Pons (tissue), 1 donor: ENCODE results near the gene CDHR2.

Experiments
- DNase-seq: peaks from one replicate; pipeline ENCODE4 v3.0.0-alpha.2; 2016; ENCODE audit warnings: low spot score

The CDHR2 gene

DNA sequence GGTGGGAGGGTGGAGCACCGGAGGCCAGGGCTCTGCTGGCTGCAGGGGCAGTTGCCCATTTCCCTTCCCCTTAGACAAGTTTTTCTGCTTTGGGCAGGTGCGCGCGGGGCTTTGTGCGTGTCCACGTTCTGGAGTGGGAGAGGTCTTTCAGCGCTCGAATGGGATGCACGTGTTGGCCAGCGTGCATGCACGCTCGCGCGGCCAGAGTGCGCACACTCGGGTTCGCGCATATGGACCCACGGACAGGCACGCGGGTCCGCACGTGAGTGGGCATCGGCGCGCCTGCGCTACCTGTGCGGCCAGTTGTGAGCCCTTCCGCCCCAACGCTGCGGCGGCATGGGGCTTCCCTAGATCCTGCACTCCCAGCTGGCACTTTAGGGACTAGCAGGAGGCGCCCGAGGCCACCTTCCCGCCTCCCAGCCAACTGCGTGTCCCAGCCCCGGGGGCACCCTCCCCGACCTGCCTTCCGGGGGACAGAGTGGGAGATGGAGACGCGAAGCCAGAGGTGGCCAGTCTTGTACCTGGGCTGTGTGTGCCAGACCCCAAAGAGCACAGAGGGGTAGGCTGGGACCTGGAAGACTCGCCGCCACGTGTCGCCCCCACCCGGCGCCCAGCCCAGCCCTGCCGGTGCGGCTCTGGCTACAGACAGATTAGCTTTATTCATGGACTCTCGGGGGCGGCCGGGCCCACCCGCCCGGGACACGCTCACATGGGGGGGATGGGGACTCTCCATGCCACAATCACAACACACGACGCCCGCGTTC, 70.6 kb downstream of the CDHR2 start:
- DNase-seq = no peak

GRCh38 chr5:176620333-176620981, 71.3 kb downstream of the CDHR2 start:
- no peak for DNase-seq

GRCh38 chr5:176621661-176622079, 72.5 kb downstream of the CDHR2 start:
- no peak for DNase-seq

GRCh38 chr5:176624142-176624541, 75.0 kb downstream of the CDHR2 start:
- DNase-seq = no peak

- no peak for DNase-seq
Measured at GRCh38 chr5:176624938-176625337, 75.8 kb downstream of the CDHR2 start.

- DNase-seq = no peak
Measured at GRCh38 chr5:176625512-176625911, 76.4 kb downstream of the CDHR2 start.

DNA sequence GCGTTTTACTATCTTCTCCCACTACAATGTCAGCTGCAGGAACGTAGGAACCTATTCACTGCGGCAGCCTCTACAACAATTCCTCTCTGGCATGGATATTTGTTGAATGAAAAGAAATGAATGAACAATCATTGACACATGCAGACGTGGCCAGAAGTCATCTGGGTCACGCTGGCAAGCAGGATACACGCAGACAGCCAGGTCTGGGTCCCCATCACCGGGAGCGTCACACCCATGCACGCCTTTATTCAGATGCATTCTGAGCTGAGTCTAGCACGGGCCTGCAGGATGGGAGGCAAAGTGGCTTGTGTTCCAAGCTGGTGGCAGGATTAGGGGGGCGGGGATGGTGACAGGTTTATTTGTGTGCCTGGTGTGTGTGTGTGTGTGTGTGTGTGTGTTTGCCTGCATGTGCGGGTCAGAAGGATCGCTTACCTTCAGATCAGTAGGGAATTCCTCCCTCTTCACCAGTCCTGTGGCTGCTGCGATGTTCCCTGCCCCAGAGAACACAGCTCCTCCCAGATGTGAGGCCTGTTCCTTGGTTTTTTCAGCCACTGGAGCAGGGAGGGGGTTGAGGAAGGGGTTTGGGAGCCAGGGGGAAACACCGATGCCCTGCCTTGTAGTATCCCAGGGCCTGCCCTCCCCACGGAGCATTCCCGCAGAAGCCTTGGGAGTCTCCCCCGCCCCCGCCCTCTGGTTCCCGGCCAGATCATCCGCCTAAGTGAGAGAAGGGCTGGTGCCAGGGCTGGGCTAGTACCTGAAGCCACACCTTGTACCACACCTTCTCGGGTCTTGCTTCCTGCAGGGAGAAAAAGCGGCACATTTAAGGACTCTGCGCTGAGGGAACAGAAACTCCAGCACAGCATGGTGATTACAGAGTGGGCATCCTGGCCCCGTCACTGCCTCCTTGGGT, 77.1 kb downstream of the CDHR2 start:
- DNase-seq = no peak

- no peak for DNase-seq
Measured at GRCh38 chr5:176626876-176627236, 77.7 kb downstream of the CDHR2 start.

DNA sequence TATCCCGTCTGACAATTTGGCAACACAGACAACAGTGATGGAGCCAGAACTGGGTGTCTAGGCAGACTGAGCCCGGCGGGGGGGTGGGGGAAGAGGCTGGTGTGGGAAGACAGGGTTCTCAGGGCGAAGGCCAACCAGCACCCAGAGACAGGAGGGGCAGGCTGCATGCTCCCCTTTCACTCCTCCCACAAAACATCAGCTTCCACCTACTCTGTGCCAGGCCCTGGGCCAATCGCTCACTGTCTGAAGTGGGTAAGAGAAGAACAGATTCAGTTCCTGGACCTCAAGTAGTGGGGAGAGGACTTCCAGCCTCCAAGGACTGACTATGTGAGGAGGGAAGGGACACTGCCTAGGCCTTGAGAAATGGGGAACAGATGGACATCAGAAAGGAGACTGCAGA, 78.4 kb downstream of the CDHR2 start:
- no peak for DNase-seq

- DNase-seq = no peak
Measured at GRCh38 chr5:176628406-176629228, 79.5 kb downstream of the CDHR2 start.

GRCh38 chr5:176629317-176629852, 80.2 kb downstream of the CDHR2 start:
- DNase-seq = no peak

DNA sequence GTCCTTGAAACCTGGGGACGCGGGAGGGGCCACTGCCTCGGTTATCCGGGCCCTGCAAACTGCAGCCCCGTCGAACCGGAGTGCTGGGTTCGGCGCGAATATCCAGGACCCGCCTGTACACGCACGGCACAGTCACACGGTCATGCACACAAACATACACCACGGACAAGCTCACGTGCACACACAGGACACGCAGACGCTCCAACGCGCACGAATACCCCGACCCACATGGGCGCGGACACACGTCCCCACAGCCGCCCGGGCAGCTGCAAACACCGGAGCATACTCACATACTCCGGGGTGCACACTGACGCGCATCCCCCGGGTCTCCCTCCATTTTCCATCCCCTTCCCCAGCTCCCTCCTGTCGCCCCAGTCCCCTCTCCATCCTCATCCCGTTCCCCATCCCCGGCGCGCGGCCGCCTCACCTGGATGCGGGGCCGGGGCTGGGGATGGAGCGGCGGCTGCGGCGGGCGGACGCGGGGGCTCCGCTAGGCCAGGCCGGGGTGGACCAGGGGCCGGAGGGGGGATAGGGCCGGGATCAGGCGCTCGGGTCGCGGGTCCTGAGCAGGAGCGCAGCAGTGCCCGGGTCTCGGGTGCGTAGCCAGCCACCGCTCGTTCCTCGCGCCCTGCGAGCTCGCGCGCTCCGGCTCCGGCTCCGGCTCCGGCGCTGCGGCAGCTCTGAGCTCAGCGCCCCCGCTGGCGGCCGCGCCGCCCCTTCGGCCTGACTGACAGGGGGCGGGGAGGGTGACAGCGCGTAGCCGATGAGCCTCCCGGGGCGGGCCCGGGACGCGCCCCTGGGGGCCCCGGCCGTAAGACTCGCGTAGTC, 80.9 kb downstream of the CDHR2 start, which contains the start of the genes EIF4E1B and SNCB:
TSS of gene EIF4E1B (plus strand) at position 823 of the 828 bp plus-strand sequence. CDS start 12,113 bp downstream, outside the sequence.
TSS of gene SNCB (minus strand) at position 682 of the 828 bp plus-strand sequence. CDS start 880 bp downstream, outside the sequence.
- no peak for DNase-seq

DNA sequence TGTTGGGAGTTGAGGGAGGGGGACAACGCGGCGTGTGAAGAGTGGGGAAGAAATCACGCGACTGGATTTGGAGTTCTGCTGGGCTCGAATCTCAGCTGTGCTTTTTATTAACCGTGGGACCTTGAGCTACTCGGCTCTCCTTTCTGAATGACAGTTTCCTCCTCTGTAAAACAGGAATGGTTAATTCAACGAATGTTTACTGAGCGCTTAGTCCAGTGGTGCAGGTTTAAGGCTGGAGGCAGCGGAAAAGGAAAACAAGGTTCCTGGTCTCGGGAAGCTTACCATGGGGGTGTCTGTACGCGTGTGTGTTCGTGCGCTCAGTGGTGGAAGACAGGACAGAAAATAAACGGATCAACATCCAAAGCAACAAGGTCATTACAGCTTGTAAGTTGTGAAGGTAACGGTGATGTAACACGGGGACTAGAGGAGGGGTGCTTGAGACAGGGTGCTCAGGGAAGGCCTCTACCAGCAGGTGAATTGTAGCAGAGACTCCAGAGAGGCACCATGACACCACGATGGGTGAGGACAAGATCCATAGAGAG, 81.6 kb downstream of the CDHR2 start:
- no peak for DNase-seq

GRCh38 chr5:176631383-176632200, 82.5 kb downstream of the CDHR2 start:
- DNase-seq = no peak

- DNase-seq = no peak
Measured at GRCh38 chr5:176632745-176633144, 83.6 kb downstream of the CDHR2 start.

GRCh38 chr5:176633598-176633997, 84.5 kb downstream of the CDHR2 start:
- no peak for DNase-seq

GRCh38 chr5:176636426-176636825, 87.3 kb downstream of the CDHR2 start:
- no peak for DNase-seq

GRCh38 chr5:176637556-176637955, 88.4 kb downstream of the CDHR2 start:
- no peak for DNase-seq

GRCh38 chr5:176638437-176638836, 89.3 kb downstream of the CDHR2 start:
- no peak for DNase-seq
